ENCODE results near the gene SP7.

DNA sequence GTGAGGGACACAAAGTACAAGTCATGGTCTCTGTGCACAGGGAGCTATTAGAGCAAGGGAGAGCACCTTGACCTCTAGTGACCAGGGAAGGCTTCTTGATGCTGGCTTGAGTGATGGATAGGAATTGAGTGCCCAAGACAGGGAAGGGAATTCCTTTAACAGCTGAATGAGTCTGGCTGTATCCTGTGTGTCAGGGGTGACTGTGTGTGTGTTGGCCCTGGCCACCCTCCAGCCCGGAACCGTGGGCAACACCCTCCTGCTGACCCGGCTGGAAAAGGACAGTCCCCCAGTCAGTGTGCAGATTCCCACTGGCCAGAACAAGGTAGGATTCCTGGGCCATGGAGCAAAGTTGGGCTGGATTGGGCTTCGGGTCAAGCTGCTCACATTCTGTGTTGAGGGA, 46.3 kb downstream of the SP7 start:
- TF ChIP-seq ZEB2 (IDR thresholded peaks at IDR 0.05) (no peak), FOXP1 (CRISPR knock-in tag; IDR thresholded peaks at IDR 0.05) (no peak), SMC3 (conservative IDR thresholded peaks at IDR 0.05; ENCODE audit: insufficient read depth, low read depth, low read length) (no peak), ETV1 (tag; conservative IDR thresholded peaks at IDR 0.05; ENCODE audit: low read depth) (no peak), SRF (CRISPR knock-in tag; IDR thresholded peaks at IDR 0.05) (no peak), PHF20 (IDR thresholded peaks at IDR 0.05; ENCODE audit: partially characterized antibody) (no peak), IRF2 (CRISPR knock-in tag; IDR thresholded peaks at IDR 0.05) (no peak), MEF2A (IDR thresholded peaks at IDR 0.05; ENCODE audit: control insufficient read depth, low read depth, low read length) (no peak), BACH1 (tag; IDR thresholded peaks at IDR 0.05) (no peak), ELF1 (tag; IDR thresholded peaks at IDR 0.05) (no peak)
- TF ChIP-seq, protein P1, sequence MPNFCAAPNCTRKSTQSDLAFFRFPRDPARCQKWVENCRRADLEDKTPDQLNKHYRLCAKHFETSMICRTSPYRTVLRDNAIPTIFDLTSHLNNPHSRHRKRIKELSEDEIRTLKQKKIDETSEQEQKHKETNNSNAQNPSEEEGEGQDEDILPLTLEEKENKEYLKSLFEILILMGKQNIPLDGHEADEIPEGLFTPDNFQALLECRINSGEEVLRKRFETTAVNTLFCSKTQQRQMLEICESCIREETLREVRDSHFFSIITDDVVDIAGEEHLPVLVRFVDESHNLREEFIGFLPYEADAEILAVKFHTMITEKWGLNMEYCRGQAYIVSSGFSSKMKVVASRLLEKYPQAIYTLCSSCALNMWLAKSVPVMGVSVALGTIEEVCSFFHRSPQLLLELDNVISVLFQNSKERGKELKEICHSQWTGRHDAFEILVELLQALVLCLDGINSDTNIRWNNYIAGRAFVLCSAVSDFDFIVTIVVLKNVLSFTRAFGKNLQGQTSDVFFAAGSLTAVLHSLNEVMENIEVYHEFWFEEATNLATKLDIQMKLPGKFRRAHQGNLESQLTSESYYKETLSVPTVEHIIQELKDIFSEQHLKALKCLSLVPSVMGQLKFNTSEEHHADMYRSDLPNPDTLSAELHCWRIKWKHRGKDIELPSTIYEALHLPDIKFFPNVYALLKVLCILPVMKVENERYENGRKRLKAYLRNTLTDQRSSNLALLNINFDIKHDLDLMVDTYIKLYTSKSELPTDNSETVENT (CRISPR knock-in tag; IDR thresholded peaks at IDR 0.05), result no peak
- TF ChIP-seq, protein P2, sequence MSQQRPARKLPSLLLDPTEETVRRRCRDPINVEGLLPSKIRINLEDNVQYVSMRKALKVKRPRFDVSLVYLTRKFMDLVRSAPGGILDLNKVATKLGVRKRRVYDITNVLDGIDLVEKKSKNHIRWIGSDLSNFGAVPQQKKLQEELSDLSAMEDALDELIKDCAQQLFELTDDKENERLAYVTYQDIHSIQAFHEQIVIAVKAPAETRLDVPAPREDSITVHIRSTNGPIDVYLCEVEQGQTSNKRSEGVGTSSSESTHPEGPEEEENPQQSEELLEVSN (IDR thresholded peaks at IDR 0.05; ENCODE audit: borderline replicate concordance in 1 of 2, extremely low read depth in 1 of 2, insufficient read depth in 1 of 2, insufficient read length in 1 of 2, low read depth in 1 of 2, low read length in 1 of 2, poor library complexity in 1 of 2, severe bottlenecking in 1 of 2), result no peak
- TF ChIP-seq, protein P3, sequence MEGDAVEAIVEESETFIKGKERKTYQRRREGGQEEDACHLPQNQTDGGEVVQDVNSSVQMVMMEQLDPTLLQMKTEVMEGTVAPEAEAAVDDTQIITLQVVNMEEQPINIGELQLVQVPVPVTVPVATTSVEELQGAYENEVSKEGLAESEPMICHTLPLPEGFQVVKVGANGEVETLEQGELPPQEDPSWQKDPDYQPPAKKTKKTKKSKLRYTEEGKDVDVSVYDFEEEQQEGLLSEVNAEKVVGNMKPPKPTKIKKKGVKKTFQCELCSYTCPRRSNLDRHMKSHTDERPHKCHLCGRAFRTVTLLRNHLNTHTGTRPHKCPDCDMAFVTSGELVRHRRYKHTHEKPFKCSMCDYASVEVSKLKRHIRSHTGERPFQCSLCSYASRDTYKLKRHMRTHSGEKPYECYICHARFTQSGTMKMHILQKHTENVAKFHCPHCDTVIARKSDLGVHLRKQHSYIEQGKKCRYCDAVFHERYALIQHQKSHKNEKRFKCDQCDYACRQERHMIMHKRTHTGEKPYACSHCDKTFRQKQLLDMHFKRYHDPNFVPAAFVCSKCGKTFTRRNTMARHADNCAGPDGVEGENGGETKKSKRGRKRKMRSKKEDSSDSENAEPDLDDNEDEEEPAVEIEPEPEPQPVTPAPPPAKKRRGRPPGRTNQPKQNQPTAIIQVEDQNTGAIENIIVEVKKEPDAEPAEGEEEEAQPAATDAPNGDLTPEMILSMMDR (IDR thresholded peaks at IDR 0.05 in 2 of 3, conservative IDR thresholded peaks at IDR 0.05 in 1 of 3; ENCODE audit: insufficient read depth in 2 of 3, low read depth in 1 of 3, low read length in 3 of 3), result no peak

Measured in K562 (cell line).